ENCODE results near the gene UNC93B1. TPM values are rescaled to one million over a fixed set of nuclear protein-coding genes. Genes with fewer than 3 reads are reported as not detected.

UNC93B1 gene
- total and polyA plus RNA-seq, 10 donors = 110 to 192 (median 132) TPM

DNA sequence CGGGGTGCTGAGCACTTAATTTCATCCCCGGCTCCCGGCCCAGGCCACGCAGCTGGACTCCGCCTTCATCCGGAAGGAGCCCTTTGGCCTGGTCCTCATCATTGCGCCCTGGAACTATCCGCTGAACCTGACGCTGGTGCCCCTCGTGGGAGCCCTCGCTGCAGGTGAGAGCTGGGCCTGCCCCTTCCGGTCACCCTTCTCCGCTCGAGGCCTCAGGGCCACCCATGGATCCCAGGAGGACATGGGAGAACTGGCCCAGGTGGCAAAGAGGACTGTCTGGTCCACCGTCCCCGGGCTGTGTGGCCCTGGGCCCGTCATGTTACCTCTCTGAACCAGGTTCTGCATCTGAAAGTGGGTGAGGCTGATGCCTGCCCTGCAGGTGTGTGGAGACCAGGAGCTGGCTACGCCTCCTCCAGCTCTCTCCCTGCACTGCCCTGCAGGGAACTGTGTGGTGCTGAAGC lies 14.9 kb upstream of the UNC93B1 start:
- H3K27ac ChIP-seq = no peak overlapping the region
- TF ChIP-seq POLR2AphosphoS5 (IDR thresholded peaks at IDR 0.05) (peak in 1 of 3 donors; percentile 12), CTCF (IDR thresholded peaks at IDR 0.05 in 8 of 11, conservative IDR thresholded peaks at IDR 0.05 in 3 of 11) (no peak)
- DNase-seq = no peak
- intact Hi-C loops (cut with DNase I; ENCODE audit: low total_unique reads) = no loop called here
- 78 to 93% (median 83%) methylated on average over 12 to 18 of the region's 18 CpGs for WGBS, 5 donors
- peaks cover 0 to 91% (median 13%) of the 10 kb centered on the region in 6 donors for H3K36me3 ChIP-seq
- H3K4me3 ChIP-seq = no peak overlapping the region
- no peaks in the 10 kb centered on the region for H3K27me3 ChIP-seq (replicated peaks in 1 of 7)
- no peaks in the 10 kb centered on the region for H3K9me3 ChIP-seq
- peaks cover 0 to 36% (median 21%) of the 10 kb centered on the region in 6 donors for H3K4me1 ChIP-seq

DNA sequence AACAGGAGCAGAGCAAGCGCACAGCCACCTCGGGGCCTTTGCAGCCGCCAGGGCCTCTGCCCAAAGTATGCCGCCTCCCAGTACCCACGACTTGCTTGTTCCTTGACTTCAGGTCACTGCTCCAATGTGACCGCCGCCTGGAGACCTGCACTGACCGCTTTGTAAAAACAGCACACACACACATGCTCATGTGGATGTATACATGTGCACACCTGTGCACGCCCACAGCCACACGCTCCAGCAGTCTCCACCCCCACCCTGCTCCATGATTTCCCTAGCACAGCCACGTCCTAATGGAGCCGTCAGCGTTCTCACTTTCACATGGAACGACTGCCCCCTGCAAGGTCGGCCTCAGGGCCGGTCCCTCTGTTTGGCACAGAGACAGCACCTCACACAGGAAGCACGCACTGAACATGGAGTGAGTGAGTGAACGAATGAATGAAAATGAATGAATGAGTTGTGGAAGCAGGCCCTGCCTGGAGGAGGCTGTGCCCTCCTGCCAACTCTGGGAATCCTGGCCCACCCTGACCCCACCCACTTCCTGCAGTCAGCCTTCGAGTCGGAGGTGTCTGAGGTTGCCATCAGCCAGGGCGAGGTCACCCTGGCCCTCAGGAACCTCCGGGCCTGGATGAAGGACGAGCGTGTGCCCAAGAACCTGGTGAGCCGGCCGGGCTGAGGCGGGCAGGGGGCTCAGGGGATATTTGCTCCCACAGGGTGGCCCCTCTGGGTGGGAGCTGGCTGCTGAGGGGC lies 14.3 kb upstream of the UNC93B1 start:
- intact Hi-C loops (cut with DNase I; ENCODE audit: low total_unique reads) = no loop called here
- Histone ChIP-seq H3K4me3 (no peak overlapping the region), H3K27ac (no peak overlapping the region), H3K27me3 (replicated peaks in 1 of 7) (no peaks in the 10 kb centered on the region), H3K9me3 (no peaks in the 10 kb centered on the region), H3K4me1 (peaks cover 0 to 42% (median 25%) of the 10 kb centered on the region in 6 donors), H3K36me3 (peaks cover 0 to 89% (median 13%) of the 10 kb centered on the region in 6 donors)
- 66 to 79% (median 72%) methylated on average over 17 to 27 of the region's 27 CpGs for WGBS, 5 donors
- TF ChIP-seq CTCF (IDR thresholded peaks at IDR 0.05 in 8 of 11, conservative IDR thresholded peaks at IDR 0.05 in 3 of 11) (no peak), POLR2AphosphoS5 (IDR thresholded peaks at IDR 0.05) (peak in 2 of 3 donors; percentile 11 to 14), POLR2A (IDR thresholded peaks at IDR 0.05) (no peak)
- no peak for DNase-seq

DNA sequence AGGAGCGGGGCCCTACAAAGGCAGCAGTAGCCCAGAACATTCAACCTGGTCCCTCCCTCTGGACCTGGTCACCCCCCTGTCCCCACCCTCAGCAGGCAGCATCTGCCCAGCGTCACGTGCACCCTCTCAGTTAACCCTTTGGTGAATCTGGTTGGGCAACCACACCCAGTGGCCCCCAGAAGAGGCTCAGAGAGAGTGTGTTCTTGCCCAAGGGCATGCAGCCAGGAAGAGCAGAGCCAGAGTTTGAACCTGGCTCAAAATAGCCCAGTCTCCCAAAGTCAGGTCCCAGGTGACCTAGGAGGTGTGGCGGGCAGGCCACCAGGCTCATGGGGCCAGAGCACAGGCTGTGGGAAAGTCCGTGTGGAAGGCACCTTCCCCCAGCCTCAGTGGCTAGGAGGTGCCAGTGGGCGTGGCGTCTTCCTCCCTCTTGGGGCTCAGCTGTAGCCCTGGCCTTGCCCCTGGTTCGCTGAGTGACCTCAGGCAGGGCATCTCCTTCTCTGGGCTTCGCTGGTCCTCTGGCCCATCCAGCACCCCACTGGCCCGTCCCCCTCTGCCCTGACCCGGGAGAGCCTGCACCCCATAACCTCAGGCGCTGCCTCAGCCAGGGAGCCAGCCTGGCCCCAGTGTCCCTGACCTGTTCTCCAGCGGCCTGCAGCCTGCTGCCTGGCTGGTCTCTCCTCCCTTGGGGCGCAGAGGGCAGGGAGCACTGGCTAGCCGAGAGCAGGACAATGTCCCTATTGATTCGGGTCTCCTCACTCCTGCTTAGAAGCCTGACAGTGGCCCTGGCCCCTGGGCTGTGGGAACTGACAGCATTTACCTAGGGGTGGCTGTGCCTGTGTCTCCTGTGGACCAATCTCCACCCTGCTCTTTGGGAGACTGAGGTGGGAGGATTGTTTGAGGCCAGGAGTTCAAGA lies 13.3 kb upstream of the UNC93B1 start:
- no peak for DNase-seq
- H3K36me3 ChIP-seq = peaks cover 0 to 79% (median 9%) of the 10 kb centered on the region in 6 donors
- intact Hi-C loops (cut with DNase I; ENCODE audit: low total_unique reads) = no loop called here
- TF ChIP-seq POLR2A (IDR thresholded peaks at IDR 0.05) = no peak
- no peak for TF ChIP-seq CTCF (IDR thresholded peaks at IDR 0.05 in 8 of 11, conservative IDR thresholded peaks at IDR 0.05 in 3 of 11)
- TF ChIP-seq POLR2AphosphoS5 (IDR thresholded peaks at IDR 0.05) = peak in 1 of 3 donors; percentile 12
- no peaks in the 10 kb centered on the region for H3K9me3 ChIP-seq
- no peaks in the 10 kb centered on the region for H3K27me3 ChIP-seq (replicated peaks in 1 of 7)
- H3K4me3 ChIP-seq = no peak overlapping the region
- H3K4me1 ChIP-seq = peaks cover 0 to 52% (median 30%) of the 10 kb centered on the region in 6 donors
- H3K27ac ChIP-seq = peak overlapping the region in 1 of 8 donors; percentile 9
- 63 to 83% (median 73%) methylated on average over 9 to 16 of the region's 16 CpGs for WGBS, 5 donors
